T-helper 1 cell treated with Interleukin-12 subunit alpha and Interleukin-12 subunit beta and Interleukin-4 antibody, amounts not matched to agents 30 μg/mL and 1 μg/mL, for 36 hours (primary cell): Measurements from ENCODE around the gene ZNF286A.
"Not testable (repeated sequence)": the region's sequence is repeated elsewhere in the genome, so short reads cannot be mapped to it uniquely, and the experiment has no call there.

Source experiments
- H3K27ac Mint-ChIP-seq: one replicate; pipeline ENCODE4 v1.8.0; 2021; ENCODE audit warnings: mild to moderate bottlenecking, mixed read lengths
- H3K27me3 Mint-ChIP-seq: one replicate; pipeline ENCODE4 v1.8.0; 2021; ENCODE audit warnings: low read depth, mixed read lengths
- H3K36me3 Mint-ChIP-seq: one replicate; pipeline ENCODE4 v1.8.0; 2021; ENCODE audit warnings: low read depth, mixed read lengths
- H3K4me1 Mint-ChIP-seq: one replicate; pipeline ENCODE4 v1.8.0; 2021; ENCODE audit warnings: low read depth, mixed read lengths
- H3K4me3 Mint-ChIP-seq: one replicate; pipeline ENCODE4 v1.8.0; 2021; ENCODE audit warnings: mild to moderate bottlenecking, moderate library complexity, mixed read lengths
- H3K9me3 Mint-ChIP-seq: one replicate; pipeline ENCODE4 v1.8.0; 2021; ENCODE audit warnings: mixed read lengths

The ZNF286A gene

DNA sequence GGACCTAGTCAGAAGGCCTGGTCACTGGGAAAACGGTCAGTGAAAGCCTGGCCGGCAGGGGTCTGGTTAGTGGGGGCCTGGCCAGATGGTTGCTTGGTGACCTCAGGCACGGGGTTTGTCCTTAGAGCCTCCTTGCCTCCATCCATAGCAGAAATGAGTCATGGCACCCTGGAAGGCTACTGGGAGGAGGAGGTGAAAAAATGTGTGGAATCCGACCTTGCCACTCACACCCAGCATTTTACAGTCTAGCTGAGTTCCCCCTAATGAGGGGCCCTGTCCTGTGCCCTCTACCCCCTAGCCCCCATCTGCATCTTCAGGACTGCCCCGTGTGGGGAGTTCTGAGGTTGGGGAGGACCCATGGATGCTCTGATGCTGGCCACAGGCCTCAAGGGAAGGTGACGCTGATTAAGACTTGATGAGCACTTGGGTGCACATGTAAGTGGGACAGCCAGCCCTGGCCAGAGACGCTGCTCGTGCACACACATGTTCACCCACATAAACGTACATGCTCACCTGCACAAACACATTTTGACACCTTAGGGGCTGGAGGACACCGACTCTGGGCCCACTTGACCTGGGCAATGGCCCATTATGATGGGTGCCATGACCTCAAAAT, 33.7 kb downstream of the ZNF286A start:
- H3K27ac Mint-ChIP-seq, H3K4me1 Mint-ChIP-seq, H3K27me3 Mint-ChIP-seq, H3K9me3 Mint-ChIP-seq, H3K36me3 Mint-ChIP-seq, H3K4me3 Mint-ChIP-seq: not testable (repeated sequence)

DNA sequence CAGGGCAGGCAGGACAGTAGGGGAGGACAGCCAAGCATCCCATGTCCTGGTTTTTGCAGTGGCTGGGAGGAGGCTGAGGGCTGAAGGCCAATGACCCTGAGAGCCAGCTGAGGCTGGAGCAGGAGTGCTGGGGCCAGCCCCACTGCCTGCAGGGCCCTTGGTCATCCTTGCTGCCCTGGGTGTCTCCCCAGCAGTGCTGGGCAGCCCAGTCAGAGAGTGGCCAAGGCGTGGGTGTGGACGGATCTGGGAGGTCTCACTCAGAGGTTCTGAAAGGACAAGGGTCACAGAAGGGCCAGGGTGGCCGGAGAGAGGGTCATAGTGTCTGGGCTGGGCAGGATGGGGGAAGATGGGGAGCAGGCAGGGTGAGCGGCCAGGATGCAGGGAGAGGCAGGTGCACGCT, 37.0 kb downstream of the ZNF286A start:
- H3K27ac Mint-ChIP-seq, H3K27me3 Mint-ChIP-seq: not testable (repeated sequence)

GRCh38 chr17:15738066-15738465, 38.5 kb downstream of the ZNF286A start:
- Mint-ChIP-seq H3K27ac (no peak overlapping the region), H3K27me3 (peaks cover 3% of the 10 kb centered on the region), H3K9me3 (no peaks in the 10 kb centered on the region), H3K36me3 (no peaks in the 10 kb centered on the region), H3K4me3 (no peak overlapping the region), H3K4me1 (no peaks in the 10 kb centered on the region)

More for the DNA sequence above, 37.0 kb downstream of the ZNF286A start:
- not testable (repeated sequence) for H3K9me3 Mint-ChIP-seq, H3K4me3 Mint-ChIP-seq, H3K4me1 Mint-ChIP-seq, H3K36me3 Mint-ChIP-seq

- H3K9me3 Mint-ChIP-seq, H3K4me3 Mint-ChIP-seq, H3K27ac Mint-ChIP-seq, H3K4me1 Mint-ChIP-seq, H3K36me3 Mint-ChIP-seq, H3K27me3 Mint-ChIP-seq: not testable (repeated sequence)
Measured at GRCh38 chr17:15739259-15739658, 39.7 kb downstream of the ZNF286A start.

GRCh38 chr17:15740041-15740440, 40.5 kb downstream of the ZNF286A start:
- H3K27me3 Mint-ChIP-seq, H3K27ac Mint-ChIP-seq, H3K9me3 Mint-ChIP-seq, H3K4me3 Mint-ChIP-seq, H3K36me3 Mint-ChIP-seq, H3K4me1 Mint-ChIP-seq: not testable (repeated sequence)

GRCh38 chr17:15740570-15741120, 41.1 kb downstream of the ZNF286A start:
- no peaks in the 10 kb centered on the region for H3K36me3 Mint-ChIP-seq
- H3K4me3 Mint-ChIP-seq: no peak overlapping the region
- H3K4me1 Mint-ChIP-seq: no peaks in the 10 kb centered on the region
- H3K27ac Mint-ChIP-seq: no peak overlapping the region
- H3K9me3 Mint-ChIP-seq: no peaks in the 10 kb centered on the region
- peaks cover 7% of the 10 kb centered on the region for H3K27me3 Mint-ChIP-seq

DNA sequence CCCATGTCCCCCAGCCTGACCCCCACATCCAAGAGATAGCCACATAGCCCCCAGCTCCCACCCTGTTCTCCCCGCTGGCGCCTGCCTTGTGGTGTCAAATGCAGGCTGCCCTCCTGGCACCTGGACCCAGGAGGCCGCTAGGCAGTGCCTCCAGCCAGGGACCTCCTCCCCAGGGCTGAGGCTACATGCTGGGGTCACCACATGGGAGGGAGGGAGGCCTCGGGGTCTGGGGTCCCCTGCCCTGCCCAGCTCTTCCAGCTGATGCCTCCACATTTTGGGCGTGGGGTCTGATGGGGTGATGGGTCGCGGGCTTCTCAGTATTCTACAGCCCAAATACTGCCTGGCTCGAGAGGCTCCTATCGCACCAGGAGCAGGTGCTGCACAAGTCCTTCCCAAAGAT, 42.1 kb downstream of the ZNF286A start:
- H3K9me3 Mint-ChIP-seq: no peaks in the 10 kb centered on the region
- no peaks in the 10 kb centered on the region for H3K36me3 Mint-ChIP-seq
- no peak overlapping the region for H3K27ac Mint-ChIP-seq
- peaks cover 13% of the 10 kb centered on the region for H3K27me3 Mint-ChIP-seq
- no peak overlapping the region for H3K4me3 Mint-ChIP-seq
- H3K4me1 Mint-ChIP-seq: no peaks in the 10 kb centered on the region

GRCh38 chr17:15742051-15742795, 42.7 kb downstream of the ZNF286A start:
- no peaks in the 10 kb centered on the region for H3K36me3 Mint-ChIP-seq
- no peaks in the 10 kb centered on the region for H3K4me1 Mint-ChIP-seq
- H3K27ac Mint-ChIP-seq: no peak overlapping the region
- H3K27me3 Mint-ChIP-seq: peaks cover 14% of the 10 kb centered on the region
- H3K9me3 Mint-ChIP-seq: no peaks in the 10 kb centered on the region
- H3K4me3 Mint-ChIP-seq: no peak overlapping the region

DNA sequence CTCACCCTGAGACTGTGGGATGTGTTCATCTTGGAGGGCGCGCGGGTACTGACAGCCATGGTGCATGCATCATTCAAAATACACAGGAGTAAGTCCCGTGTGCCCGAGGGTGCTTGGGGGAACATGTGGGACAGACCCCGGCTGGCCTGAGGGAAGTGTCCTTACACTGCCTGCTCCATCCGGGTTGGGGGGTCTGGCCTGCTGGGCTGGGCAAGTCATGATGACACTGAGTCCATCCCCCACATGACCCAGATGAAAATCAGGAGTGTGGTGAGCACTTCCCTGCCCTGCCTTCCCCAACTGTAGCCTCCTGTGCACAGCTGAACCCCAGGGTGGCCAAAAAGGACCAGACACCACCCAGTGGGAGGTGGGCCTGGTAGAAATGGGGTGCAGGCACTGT, 43.4 kb downstream of the ZNF286A start:
- Mint-ChIP-seq H3K27me3 (peaks cover 14% of the 10 kb centered on the region), H3K4me3 (no peak overlapping the region), H3K4me1 (no peaks in the 10 kb centered on the region), H3K36me3 (no peaks in the 10 kb centered on the region), H3K27ac (no peak overlapping the region), H3K9me3 (no peaks in the 10 kb centered on the region)

GRCh38 chr17:15744074-15744676, 44.6 kb downstream of the ZNF286A start:
- H3K4me3 Mint-ChIP-seq: no peak overlapping the region
- H3K9me3 Mint-ChIP-seq: no peaks in the 10 kb centered on the region
- no peaks in the 10 kb centered on the region for H3K4me1 Mint-ChIP-seq
- H3K27ac Mint-ChIP-seq: no peak overlapping the region
- H3K27me3 Mint-ChIP-seq: peaks cover 14% of the 10 kb centered on the region
- H3K36me3 Mint-ChIP-seq: no peaks in the 10 kb centered on the region

DNA sequence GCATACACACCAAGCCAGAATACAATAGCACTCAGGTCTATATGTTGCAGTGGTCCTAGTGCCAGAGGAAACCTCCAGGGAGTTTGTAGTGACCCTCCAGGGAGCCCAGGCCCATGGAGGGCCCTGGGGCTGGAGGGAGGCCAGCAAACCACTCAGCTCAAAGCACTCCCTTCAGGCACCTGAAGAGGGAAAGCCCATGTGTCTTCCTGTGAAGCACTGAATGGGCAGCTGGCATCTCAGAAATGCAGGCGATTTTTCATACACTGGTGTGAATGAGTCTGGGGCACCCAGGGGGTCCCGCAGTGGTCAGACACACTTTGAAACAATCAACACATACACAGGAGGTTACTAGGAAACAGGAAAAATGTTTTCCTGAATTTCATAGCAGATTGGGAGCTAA, 45.3 kb downstream of the ZNF286A start:
- Mint-ChIP-seq H3K27me3 (peaks cover 11% of the 10 kb centered on the region), H3K36me3 (no peaks in the 10 kb centered on the region), H3K4me1 (no peaks in the 10 kb centered on the region)

DNA sequence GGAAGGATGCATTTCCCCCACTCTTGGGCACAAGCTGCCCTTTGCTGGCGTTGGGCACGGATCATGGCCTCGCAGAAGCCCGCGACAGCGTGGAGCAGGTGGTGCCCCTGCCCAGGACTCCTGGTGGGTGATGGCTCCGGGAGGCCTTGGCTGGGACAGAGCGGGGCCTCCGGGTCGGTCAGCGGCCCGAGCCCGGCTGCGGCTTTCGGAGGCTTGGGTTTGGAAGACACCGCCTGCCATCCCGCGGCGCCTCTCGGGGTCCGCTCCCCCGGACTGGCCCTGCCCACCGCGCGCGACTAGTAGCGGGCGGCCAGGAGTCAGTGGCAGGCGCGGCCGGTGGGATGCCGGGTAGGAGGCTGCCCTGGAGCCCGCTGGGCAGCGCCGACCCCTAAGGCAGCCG, 49.9 kb downstream of the ZNF286A start:
- H3K4me1 Mint-ChIP-seq, H3K36me3 Mint-ChIP-seq, H3K27ac Mint-ChIP-seq, H3K9me3 Mint-ChIP-seq, H3K4me3 Mint-ChIP-seq: not testable (repeated sequence)
- H3K27me3 Mint-ChIP-seq: peaks cover 11% of the 10 kb centered on the region

More for the DNA sequence above, 45.3 kb downstream of the ZNF286A start:
- Mint-ChIP-seq H3K4me3 (no peak overlapping the region), H3K9me3 (no peaks in the 10 kb centered on the region), H3K27ac (no peak overlapping the region)

DNA sequence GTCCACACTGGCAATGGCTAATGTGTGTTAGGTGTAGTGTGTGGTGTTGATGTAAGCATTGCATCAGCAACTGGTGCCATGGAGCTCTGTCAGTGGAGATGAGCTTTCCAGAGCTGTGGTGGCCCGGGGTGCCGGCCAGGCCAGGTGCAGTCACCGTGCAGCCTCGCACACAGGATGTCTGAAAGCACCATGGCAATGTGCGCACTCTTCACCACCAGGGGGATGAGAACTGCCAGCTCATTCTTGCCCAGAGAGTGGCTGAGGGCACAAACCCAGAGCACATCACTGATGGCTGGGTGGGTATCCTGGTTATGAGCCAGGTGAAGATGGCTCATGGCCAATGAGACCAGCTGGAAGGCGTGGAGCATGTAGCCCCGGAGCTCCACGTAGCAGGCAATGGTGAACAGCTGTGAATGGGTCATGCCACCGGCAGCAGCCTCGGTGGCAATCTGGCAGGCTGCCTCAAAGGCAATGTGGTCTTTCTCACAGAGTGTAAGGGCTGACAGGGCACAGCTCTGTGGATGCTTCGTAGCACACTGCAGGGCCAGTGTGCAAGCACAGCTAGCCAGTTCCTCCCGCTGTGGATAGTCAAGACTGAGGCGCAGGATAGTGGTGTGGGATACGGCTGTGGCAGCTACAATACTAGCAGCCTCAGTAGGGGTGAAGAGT, 69.4 kb downstream of the ZNF286A start:
- not testable (repeated sequence) for H3K27ac Mint-ChIP-seq, H3K4me3 Mint-ChIP-seq, H3K4me1 Mint-ChIP-seq, H3K36me3 Mint-ChIP-seq, H3K27me3 Mint-ChIP-seq, H3K9me3 Mint-ChIP-seq
